HepG2 (cell line): ENCODE results near the gene ZNF331. TPM values are rescaled to one million over a fixed set of nuclear protein-coding genes. Genes with fewer than 3 reads are reported as not detected.

ENCODE experiments used
- ATF7 ChIP-seq, 2 experiments: fragments of 450-650 bp in 1 of 2; sonication (generic) in 1 of 2; formaldehyde crosslinking in 1 of 2; IDR thresholded peaks; 2 replicates each; pipeline versions ENCODE4 v1.4.0 to v1.6.1; 2016 to 2020; ENCODE audit warnings: antibody characterized with exemption in 1 of 2, mild to moderate bottlenecking in 1 of 2, missing genetic modification reagents in 1 of 2
- BCL6 ChIP-seq: IDR thresholded peaks from 2 replicates; pipeline ENCODE4 v1.6.1; 2016; ENCODE audit warnings: missing genetic modification reagents, missing compliant biosample characterization
- ERF ChIP-seq: IDR thresholded peaks from 2 replicates; pipeline ENCODE4 v1.6.1; 2018; ENCODE audit warnings: missing biosample characterization, missing genetic modification reagents
- ESRRA ChIP-seq: sonication (generic); formaldehyde crosslinking; IDR thresholded peaks from 2 replicates; pipeline ENCODE4 v1.5.1; 2020; ENCODE audit warnings: mild to moderate bottlenecking, low read depth, missing genetic modification reagents
- FOSL2 ChIP-seq: sonication (generic); formaldehyde crosslinking; IDR thresholded peaks from 2 replicates; pipeline ENCODE4 v1.4.0; 2020; ENCODE audit warnings: missing genetic modification reagents
- FOXK1 ChIP-seq: sonication (generic); formaldehyde crosslinking; IDR thresholded peaks from 2 replicates; pipeline ENCODE4 v1.4.0; 2020; ENCODE audit warnings: low read depth, missing genetic modification reagents, borderline replicate concordance
- HNF4G ChIP-seq, 2 experiments: sonication (generic) in 1 of 2; formaldehyde crosslinking in 1 of 2; IDR thresholded peaks; 2 replicates each; pipeline versions ENCODE4 v1.4.0 to v1.6.1; 2011 to 2020; ENCODE audit warnings: borderline replicate concordance in 2 of 2, low read depth in 2 of 2, mild to moderate bottlenecking in 2 of 2, low read length in 1 of 2, missing genetic modification reagents in 1 of 2, moderate library complexity in 1 of 2
- HOXA3 ChIP-seq: sonication (generic); formaldehyde crosslinking; IDR thresholded peaks from 2 replicates; pipeline ENCODE4 v1.5.0; 2020; ENCODE audit warnings: missing genetic modification reagents
- IRF2 ChIP-seq: IDR thresholded peaks from 2 replicates; pipeline ENCODE4 v1.6.1; 2018; ENCODE audit warnings: missing genetic modification reagents, missing compliant biosample characterization
- JUND ChIP-seq: sonication (generic); formaldehyde crosslinking; IDR thresholded peaks from 2 replicates; pipeline ENCODE4 v1.8.0; 2022; ENCODE audit warnings: mild to moderate bottlenecking, missing genetic modification reagents
- KLF9 ChIP-seq: IDR thresholded peaks from 2 replicates; pipeline ENCODE4 v1.6.1; 2016; ENCODE audit warnings: low read depth
- NR2C2 ChIP-seq: sonication (generic); formaldehyde crosslinking; IDR thresholded peaks from 2 replicates; pipeline ENCODE4 v1.4.0; 2020; ENCODE audit warnings: missing genetic modification reagents, mild to moderate bottlenecking, moderate library complexity, borderline replicate concordance
- TCF7L2 ChIP-seq: IDR thresholded peaks from 2 replicates; pipeline ENCODE4 v1.6.1; 2011; ENCODE audit warnings: mild to moderate bottlenecking, low read depth, low read length, moderate library complexity
- ZBTB44 ChIP-seq: sonication (generic); formaldehyde crosslinking; IDR thresholded peaks from 2 replicates; pipeline ENCODE4 v1.4.0; 2020; ENCODE audit warnings: missing genetic modification reagents
- ZBTB8A ChIP-seq: sonication (generic); formaldehyde crosslinking; IDR thresholded peaks from 2 replicates; pipeline ENCODE4 v1.4.0; 2020; ENCODE audit warnings: mild to moderate bottlenecking, low read depth, missing genetic modification reagents, borderline replicate concordance
- ZMYM4 ChIP-seq: sonication (generic); formaldehyde crosslinking; IDR thresholded peaks from 2 replicates; pipeline ENCODE4 v1.8.1; 2023; ENCODE audit warnings: mild to moderate bottlenecking, missing genetic modification reagents
- ZNF674 ChIP-seq: sonication (generic); formaldehyde crosslinking; IDR thresholded peaks from 2 replicates; pipeline ENCODE4 v1.5.0; 2020; ENCODE audit warnings: low read depth, mild to moderate bottlenecking, missing genetic modification reagents
- ZSCAN20 ChIP-seq: sonication (generic); formaldehyde crosslinking; IDR thresholded peaks from 2 replicates; pipeline ENCODE4 v1.4.0; 2020; ENCODE audit warnings: missing genetic modification reagents, mild to moderate bottlenecking, borderline replicate concordance
- polyA plus RNA-seq, 8 experiments: library from polyadenylated mRNA; depleted of rRNA in 3 of 8; stranded (reverse) in 7 of 8; unstranded in 1 of 8; fragments of >200 nt; fragmentation: Illumina TruSeq in 4 of 8; extraction: Trizol in 4 of 8; gene quantifications; 2 replicates each; pipeline versions ENCODE4 v1.2.1 to v1.2.3, GENCODE V29; 2011 to 2016; ENCODE audit warnings: low read depth in 4 of 8, missing spikeins in 1 of 8, mixed read lengths in 1 of 8; ENCODE audit not compliant: insufficient read depth in 1 of 8
- total RNA-seq, 5 experiments: library from RNA; depleted of rRNA; stranded (reverse); fragments of >200 nt; fragmentation: Illumina TruSeq; extraction: Trizol; gene quantifications; 2 replicates each; pipeline ENCODE4 v1.2.3, GENCODE V29; 2016; ENCODE audit warnings: low read depth in 1 of 5
- TF ChIP-seq, protein P1 (sequence below): IDR thresholded peaks from 2 replicates; pipeline ENCODE4 v1.6.1; 2016
- TF ChIP-seq, protein P2 (sequence below): sonication (generic); formaldehyde crosslinking; IDR thresholded peaks from 2 replicates; pipeline ENCODE4 v1.4.0; 2020; ENCODE audit warnings: missing genetic modification reagents
- TF ChIP-seq, protein P3 (sequence below): IDR thresholded peaks from 2 replicates; pipeline ENCODE4 v1.4.0; 2020; ENCODE audit warnings: mild to moderate bottlenecking, missing genetic modification reagents

Gene ZNF331
- total and polyA plus RNA-seq, 2 of the 13 experiments (the other 11 are each of a cell fraction or from before 2014, with no cell fraction given): 8.2 to 13.3 TPM

DNA sequence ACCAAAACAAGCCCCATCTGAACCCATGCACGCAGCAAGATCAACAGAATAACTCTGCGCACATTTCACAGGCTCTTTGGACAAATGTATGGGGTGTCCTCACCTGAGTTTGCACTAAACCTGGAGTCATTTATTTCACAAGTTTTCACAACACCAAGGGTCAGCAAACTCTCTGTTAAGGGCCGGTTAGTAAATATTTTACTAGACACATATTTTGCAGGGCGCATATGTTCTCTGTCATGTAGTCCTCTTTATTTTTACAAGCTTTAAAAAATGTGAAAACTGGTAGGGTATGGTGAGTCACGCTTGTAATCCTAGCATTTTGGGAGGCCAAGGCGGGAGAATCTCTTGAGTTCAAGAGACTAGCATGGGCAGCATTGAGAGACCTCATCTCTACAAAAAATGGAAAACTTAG lies 48.3 kb downstream of the ZNF331 start (continued):
- TF ChIP-seq, protein P1, sequence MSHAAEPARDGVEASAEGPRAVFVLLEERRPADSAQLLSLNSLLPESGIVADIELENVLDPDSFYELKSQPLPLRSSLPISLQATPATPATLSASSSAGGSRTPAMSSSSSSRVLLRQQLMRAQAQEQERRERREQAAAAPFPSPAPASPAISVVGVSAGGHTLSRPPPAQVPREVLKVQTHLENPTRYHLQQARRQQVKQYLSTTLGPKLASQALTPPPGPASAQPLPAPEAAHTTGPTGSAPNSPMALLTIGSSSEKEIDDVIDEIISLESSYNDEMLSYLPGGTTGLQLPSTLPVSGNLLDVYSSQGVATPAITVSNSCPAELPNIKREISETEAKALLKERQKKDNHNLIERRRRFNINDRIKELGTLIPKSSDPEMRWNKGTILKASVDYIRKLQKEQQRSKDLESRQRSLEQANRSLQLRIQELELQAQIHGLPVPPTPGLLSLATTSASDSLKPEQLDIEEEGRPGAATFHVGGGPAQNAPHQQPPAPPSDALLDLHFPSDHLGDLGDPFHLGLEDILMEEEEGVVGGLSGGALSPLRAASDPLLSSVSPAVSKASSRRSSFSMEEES (CRISPR knock-in tag): 0 out of 2 replicates have a peak, but pooled peaks have one; percentile 51
- TF ChIP-seq BCL6 (no peak; the same call in 1 of the 2 replicates), ZBTB8A (no peak), ZNF674 (CRISPR knock-in tag) (no peak), TCF7L2 (no peak), IRF2 (CRISPR knock-in tag) (peak; percentile 50; the same call in 1 of the 2 replicates), FOSL2 (CRISPR knock-in tag) (peak; percentile 62), NR2C2 (CRISPR knock-in tag) (no peak), ZBTB44 (CRISPR knock-in tag) (no peak), ZSCAN20 (CRISPR knock-in tag) (no peak), ATF7 (IDR thresholded peaks at IDR 0.05) (no peak), ATF7 (CRISPR knock-in tag; IDR thresholded peaks at IDR 0.05) (no peak), ERF (CRISPR knock-in tag) (peak; percentile 41; the same call in 1 of the 2 replicates), JUND (CRISPR knock-in tag) (no peak), HNF4G (IDR thresholded peaks at IDR 0.05; ENCODE audit: borderline replicate concordance, low read depth, low read length) (peak; percentile 47; the same call in 1 of the 2 replicates), HNF4G (CRISPR knock-in tag; IDR thresholded peaks at IDR 0.05; ENCODE audit: borderline replicate concordance, low read depth) (no peak), KLF9 (CRISPR knock-in tag) (no peak), ESRRA (no peak), ZMYM4 (peak; percentile 16; the same call in 1 of the 2 replicates), HOXA3 (no peak), FOXK1 (peak; percentile 26; the same call in 1 of the 2 replicates)
- TF ChIP-seq, protein P2, sequence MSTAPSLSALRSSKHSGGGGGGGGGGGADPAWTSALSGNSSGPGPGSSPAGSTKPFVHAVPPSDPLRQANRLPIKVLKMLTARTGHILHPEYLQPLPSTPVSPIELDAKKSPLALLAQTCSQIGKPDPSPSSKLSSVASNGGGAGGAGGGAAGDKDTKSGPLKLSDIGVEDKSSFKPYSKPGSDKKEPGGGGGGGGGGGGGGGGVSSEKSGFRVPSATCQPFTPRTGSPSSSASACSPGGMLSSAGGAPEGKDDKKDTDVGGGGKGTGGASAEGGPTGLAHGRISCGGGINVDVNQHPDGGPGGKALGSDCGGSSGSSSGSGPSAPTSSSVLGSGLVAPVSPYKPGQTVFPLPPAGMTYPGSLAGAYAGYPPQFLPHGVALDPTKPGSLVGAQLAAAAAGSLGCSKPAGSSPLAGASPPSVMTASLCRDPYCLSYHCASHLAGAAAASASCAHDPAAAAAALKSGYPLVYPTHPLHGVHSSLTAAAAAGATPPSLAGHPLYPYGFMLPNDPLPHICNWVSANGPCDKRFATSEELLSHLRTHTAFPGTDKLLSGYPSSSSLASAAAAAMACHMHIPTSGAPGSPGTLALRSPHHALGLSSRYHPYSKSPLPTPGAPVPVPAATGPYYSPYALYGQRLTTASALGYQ (CRISPR knock-in tag): no peak
- TF ChIP-seq, protein P3, sequence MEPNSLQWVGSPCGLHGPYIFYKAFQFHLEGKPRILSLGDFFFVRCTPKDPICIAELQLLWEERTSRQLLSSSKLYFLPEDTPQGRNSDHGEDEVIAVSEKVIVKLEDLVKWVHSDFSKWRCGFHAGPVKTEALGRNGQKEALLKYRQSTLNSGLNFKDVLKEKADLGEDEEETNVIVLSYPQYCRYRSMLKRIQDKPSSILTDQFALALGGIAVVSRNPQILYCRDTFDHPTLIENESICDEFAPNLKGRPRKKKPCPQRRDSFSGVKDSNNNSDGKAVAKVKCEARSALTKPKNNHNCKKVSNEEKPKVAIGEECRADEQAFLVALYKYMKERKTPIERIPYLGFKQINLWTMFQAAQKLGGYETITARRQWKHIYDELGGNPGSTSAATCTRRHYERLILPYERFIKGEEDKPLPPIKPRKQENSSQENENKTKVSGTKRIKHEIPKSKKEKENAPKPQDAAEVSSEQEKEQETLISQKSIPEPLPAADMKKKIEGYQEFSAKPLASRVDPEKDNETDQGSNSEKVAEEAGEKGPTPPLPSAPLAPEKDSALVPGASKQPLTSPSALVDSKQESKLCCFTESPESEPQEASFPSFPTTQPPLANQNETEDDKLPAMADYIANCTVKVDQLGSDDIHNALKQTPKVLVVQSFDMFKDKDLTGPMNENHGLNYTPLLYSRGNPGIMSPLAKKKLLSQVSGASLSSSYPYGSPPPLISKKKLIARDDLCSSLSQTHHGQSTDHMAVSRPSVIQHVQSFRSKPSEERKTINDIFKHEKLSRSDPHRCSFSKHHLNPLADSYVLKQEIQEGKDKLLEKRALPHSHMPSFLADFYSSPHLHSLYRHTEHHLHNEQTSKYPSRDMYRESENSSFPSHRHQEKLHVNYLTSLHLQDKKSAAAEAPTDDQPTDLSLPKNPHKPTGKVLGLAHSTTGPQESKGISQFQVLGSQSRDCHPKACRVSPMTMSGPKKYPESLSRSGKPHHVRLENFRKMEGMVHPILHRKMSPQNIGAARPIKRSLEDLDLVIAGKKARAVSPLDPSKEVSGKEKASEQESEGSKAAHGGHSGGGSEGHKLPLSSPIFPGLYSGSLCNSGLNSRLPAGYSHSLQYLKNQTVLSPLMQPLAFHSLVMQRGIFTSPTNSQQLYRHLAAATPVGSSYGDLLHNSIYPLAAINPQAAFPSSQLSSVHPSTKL (CRISPR knock-in tag): peak; percentile 67
